Gastrocnemius medialis (tissue), 4 donors: ENCODE data around the gene BRD8. TPM values are rescaled to one million over a fixed set of nuclear protein-coding genes. Genes with fewer than 3 reads are reported as not detected.

Experiments used
- ATAC-seq, 2 donors: fragments of 150-250 bp; one replicate each; pipeline ENCODE4 v1.9.1; 2016
- DNase-seq, 2 donors: peaks; one replicate each; pipeline ENCODE4 v3.0.0-alpha.2; 2019
- H3K27ac ChIP-seq, 4 donors: fragments of 200-600 bp; sonication (generic); 1 replicate in 1 of 4; 2 replicates in 3 of 4; pipeline ENCODE4 v1.5.1; 2016 to 2018; ENCODE audit warnings: mild to moderate bottlenecking in 2 of 4, moderate library complexity in 1 of 4
- H3K27me3 ChIP-seq, 3 donors: fragments of 200-600 bp; sonication (generic) in 2 of 3; 1 replicate in 1 of 3; 2 replicates in 2 of 3; pipeline versions ENCODE4 v1.5.1 to v1.6.0; 2016 to 2019; ENCODE audit warnings: mild to moderate bottlenecking in 1 of 3, moderate library complexity in 1 of 3
- H3K36me3 ChIP-seq, 2 donors: fragments of 200-600 bp; sonication (generic) in 1 of 2; one replicate each; pipeline ENCODE4 v1.5.1; 2017 to 2018
- H3K4me1 ChIP-seq, 2 donors: fragments of 200-600 bp; sonication (generic) in 1 of 2; one replicate each; pipeline ENCODE4 v1.5.1; 2016 to 2017; ENCODE audit warnings: mild to moderate bottlenecking in 2 of 2
- H3K4me3 ChIP-seq, 4 donors: fragments of 200-600 bp; sonication (generic) in 3 of 4; 1 replicate in 1 of 4; 2 replicates in 3 of 4; pipeline ENCODE4 v1.5.1; 2016 to 2019; ENCODE audit warnings: mild to moderate bottlenecking in 2 of 4
- H3K9me3 ChIP-seq, 3 donors: fragments of 200-600 bp; sonication (generic) in 2 of 3; 1 replicate in 1 of 3; 2 replicates in 2 of 3; pipeline ENCODE4 v1.5.1; 2016 to 2019
- CTCF ChIP-seq, 5 experiments: fragments of 450-650 bp in 3 of 5; fragments of 200-600 bp in 2 of 5; sonication (generic) in 2 of 5; IDR thresholded peaks in 4 of 5; conservative IDR thresholded peaks in 1 of 5; 1 replicate in 4 of 5; 2 replicates in 1 of 5; pipeline ENCODE4 v1.5.1; 2016 to 2019; ENCODE audit warnings: antibody characterized with exemption in 5 of 5, mild to moderate bottlenecking in 3 of 5, moderate library complexity in 3 of 5
- POLR2A ChIP-seq, 2 donors: fragments of 450-650 bp; IDR thresholded peaks; one replicate each; pipeline ENCODE4 v1.6.1; 2017; ENCODE audit warnings: antibody characterized with exemption in 2 of 2, mild to moderate bottlenecking in 2 of 2, moderate library complexity in 2 of 2
- in situ Hi-C, 4 donors: fragments of 200-750 bp; cut with MboI; loops; one replicate each; pipeline versions ENCODE4 v1.15.0 to v1.8.0; 2017; ENCODE audit warnings: low sequenced_read_pairs in 4 of 4
- intact Hi-C: fragments of 100-400 bp; cut with DNase I; formaldehyde crosslinking; loops from one replicate; pipeline ENCODE4 v1.15.1; 2023; ENCODE audit warnings: low total_unique reads
- total RNA-seq, 4 donors: library from RNA; depleted of rRNA; stranded (reverse); fragments of >200 nt; gene quantifications; one replicate each; pipeline versions ENCODE4 v1.1.0 to v1.2.3, GENCODE V29; 2016

The BRD8 gene
- total RNA-seq, 4 donors from 2014 or later = 20.2 to 28.0 (median 24.1) TPM

GRCh38 chr5:138192826-138193225, 14.4 kb upstream of the BRD8 start:
- Histone ChIP-seq H3K4me1 (no peaks in the 10 kb centered on the region), H3K27ac (no peak overlapping the region), H3K9me3 (no peaks in the 10 kb centered on the region), H3K27me3 (no peaks in the 10 kb centered on the region), H3K36me3 (peaks cover 0 to 73% of the 10 kb centered on the region in 2 donors), H3K4me3 (no peak overlapping the region)
- TF ChIP-seq POLR2A (IDR thresholded peaks at IDR 0.05) (no peak), CTCF (IDR thresholded peaks at IDR 0.05 in 4 of 5, conservative IDR thresholded peaks at IDR 0.05 in 1 of 5) (no peak)
- intact Hi-C loops (no loop called here), in situ Hi-C loops (no loop called here)
- ATAC-seq = no peak
- DNase-seq = no peak

GRCh38 chr5:138188626-138189025, 10.2 kb upstream of the BRD8 start:
- ATAC-seq = no peak
- intact Hi-C loops (no loop called here), in situ Hi-C loops (no loop called here)
- no peak overlapping the region for H3K27ac ChIP-seq
- H3K4me3 ChIP-seq = no peak overlapping the region
- TF ChIP-seq POLR2A (IDR thresholded peaks at IDR 0.05) (no peak), CTCF (IDR thresholded peaks at IDR 0.05 in 4 of 5, conservative IDR thresholded peaks at IDR 0.05 in 1 of 5) (no peak)
- no peaks in the 10 kb centered on the region for H3K4me1 ChIP-seq
- H3K9me3 ChIP-seq = no peaks in the 10 kb centered on the region
- DNase-seq = no peak
- no peaks in the 10 kb centered on the region for H3K27me3 ChIP-seq
- peaks cover 0 to 71% of the 10 kb centered on the region in 2 donors for H3K36me3 ChIP-seq

GRCh38 chr5:138186002-138186447, 7.6 kb upstream of the BRD8 start:
- TF ChIP-seq CTCF (IDR thresholded peaks at IDR 0.05 in 4 of 5, conservative IDR thresholded peaks at IDR 0.05 in 1 of 5) (no peak), POLR2A (IDR thresholded peaks at IDR 0.05) (no peak)
- Histone ChIP-seq H3K9me3 (no peaks in the 10 kb centered on the region), H3K4me3 (no peak overlapping the region), H3K27ac (no peak overlapping the region), H3K36me3 (peaks cover 0 to 48% of the 10 kb centered on the region in 2 donors), H3K27me3 (no peaks in the 10 kb centered on the region), H3K4me1 (no peaks in the 10 kb centered on the region)
- intact Hi-C loops = no loop called here
- ATAC-seq (no peak), DNase-seq (no peak)
- in situ Hi-C loops = no loop called here

- no peak for ATAC-seq
- no peaks in the 10 kb centered on the region for H3K27me3 ChIP-seq
- H3K9me3 ChIP-seq = no peaks in the 10 kb centered on the region
- no peak overlapping the region for H3K27ac ChIP-seq
- no peak for DNase-seq
- TF ChIP-seq CTCF (IDR thresholded peaks at IDR 0.05 in 4 of 5, conservative IDR thresholded peaks at IDR 0.05 in 1 of 5) = no peak
- no peak for TF ChIP-seq POLR2A (IDR thresholded peaks at IDR 0.05)
- intact Hi-C loops (no loop called here), in situ Hi-C loops (no loop called here)
- peaks cover 7 to 9% of the 10 kb centered on the region in 2 donors for H3K4me1 ChIP-seq
- H3K4me3 ChIP-seq = no peak overlapping the region
- H3K36me3 ChIP-seq = peaks cover 0 to 26% of the 10 kb centered on the region in 2 donors
These were observed 4.4 kb upstream of the BRD8 start for GRCh38 chr5:138182808-138183207.

- intact Hi-C loops (no loop called here), in situ Hi-C loops (no loop called here)
- no peaks in the 10 kb centered on the region for H3K27me3 ChIP-seq
- no peak overlapping the region for H3K4me3 ChIP-seq
- no peak overlapping the region for H3K27ac ChIP-seq
- TF ChIP-seq CTCF (IDR thresholded peaks at IDR 0.05 in 4 of 5, conservative IDR thresholded peaks at IDR 0.05 in 1 of 5) (no peak), POLR2A (IDR thresholded peaks at IDR 0.05) (no peak)
- peaks cover 0 to 21% of the 10 kb centered on the region in 2 donors for H3K36me3 ChIP-seq
- ATAC-seq (no peak), DNase-seq (no peak)
- peaks cover 17 to 19% of the 10 kb centered on the region in 2 donors for H3K4me1 ChIP-seq
- H3K9me3 ChIP-seq = no peaks in the 10 kb centered on the region
These were observed 2.4 kb upstream of the BRD8 start for GRCh38 chr5:138180841-138181240.
